ENCODE measurements around the gene TMEM198.

- TF ChIP-seq CTCF (IDR thresholded peaks at IDR 0.05) (no peak), POLR2A (IDR thresholded peaks at IDR 0.05) (no peak)
Measured at GRCh38 chr2:219542931-219543595, 765 bp upstream of the TMEM198 start.

All from right lobe of liver (tissue), 4 donors.